ENCODE measurements around the gene IL13RA1.
"Not testable (repeated sequence)": the region's sequence is repeated elsewhere in the genome, so short reads cannot be mapped to it uniquely, and the experiment has no call there.

IL13RA1 gene

GRCh38 chrX:118693843-118694242 lies 33.6 kb upstream of the IL13RA1 start:
- Histone ChIP-seq H3K36me3 (replicated peaks) (no peaks in the 10 kb centered on the region), H3K27ac (no peak overlapping the region), H3K4me3 (ENCODE audit: low read depth, low read length) (no peak overlapping the region), H3K27me3 (replicated peaks) (no peaks in the 10 kb centered on the region)
- in situ Hi-C loops (cut with HindIII; ENCODE audit: low pct_ligation_motif_present, low sequenced_read_pairs) = no loop called here
- no peak for TF ChIP-seq CTCF (IDR thresholded peaks at IDR 0.05; ENCODE audit: low read depth, low read length, missing control alignments)
- DNase-seq = no peak

- no peak for DNase-seq
- in situ Hi-C loops (cut with HindIII; ENCODE audit: low pct_ligation_motif_present, low sequenced_read_pairs) = no loop called here
- no peaks in the 10 kb centered on the region for H3K27me3 ChIP-seq (replicated peaks)
- TF ChIP-seq CTCF (IDR thresholded peaks at IDR 0.05; ENCODE audit: low read depth, low read length, missing control alignments) = no peak
- no peaks in the 10 kb centered on the region for H3K36me3 ChIP-seq (replicated peaks)
- H3K4me3 ChIP-seq (ENCODE audit: low read depth, low read length) = no peak overlapping the region
- H3K27ac ChIP-seq = no peak overlapping the region
Observed at GRCh38 chrX:118694638-118695037, 32.8 kb upstream of the IL13RA1 start.

GRCh38 chrX:118698516-118699170 lies 28.8 kb upstream of the IL13RA1 start:
- peak; percentile 2 for DNase-seq
- Histone ChIP-seq H3K27me3 (replicated peaks) (no peaks in the 10 kb centered on the region), H3K4me3 (ENCODE audit: low read depth, low read length) (no peak overlapping the region), H3K27ac (no peak overlapping the region), H3K36me3 (replicated peaks) (no peaks in the 10 kb centered on the region)
- in situ Hi-C loops (cut with HindIII; ENCODE audit: low pct_ligation_motif_present, low sequenced_read_pairs) = no loop called here
- no peak for TF ChIP-seq CTCF (IDR thresholded peaks at IDR 0.05; ENCODE audit: low read depth, low read length, missing control alignments)

- H3K36me3 ChIP-seq (replicated peaks) = no peaks in the 10 kb centered on the region
- no peak overlapping the region for H3K27ac ChIP-seq
- TF ChIP-seq CTCF (IDR thresholded peaks at IDR 0.05; ENCODE audit: low read depth, low read length, missing control alignments) = no peak
- no peak for DNase-seq
- in situ Hi-C loops (cut with HindIII; ENCODE audit: low pct_ligation_motif_present, low sequenced_read_pairs) = no loop called here
- H3K4me3 ChIP-seq (ENCODE audit: low read depth, low read length) = no peak overlapping the region
- H3K27me3 ChIP-seq (replicated peaks) = no peaks in the 10 kb centered on the region
Observed at GRCh38 chrX:118702741-118703140, 24.7 kb upstream of the IL13RA1 start.

GRCh38 chrX:118706681-118707080 lies 20.7 kb upstream of the IL13RA1 start:
- TF ChIP-seq CTCF (IDR thresholded peaks at IDR 0.05; ENCODE audit: low read depth, low read length, missing control alignments) = no peak
- no peaks in the 10 kb centered on the region for H3K36me3 ChIP-seq (replicated peaks)
- H3K27me3 ChIP-seq (replicated peaks) = no peaks in the 10 kb centered on the region
- in situ Hi-C loops (cut with HindIII; ENCODE audit: low pct_ligation_motif_present, low sequenced_read_pairs) = no loop called here
- DNase-seq = no peak
- H3K4me3 ChIP-seq (ENCODE audit: low read depth, low read length) = no peak overlapping the region
- no peak overlapping the region for H3K27ac ChIP-seq

GRCh38 chrX:118714521-118714920 lies 12.9 kb upstream of the IL13RA1 start:
- no peaks in the 10 kb centered on the region for H3K27me3 ChIP-seq (replicated peaks)
- DNase-seq = no peak
- no peaks in the 10 kb centered on the region for H3K36me3 ChIP-seq (replicated peaks)
- no peak overlapping the region for H3K4me3 ChIP-seq (ENCODE audit: low read depth, low read length)
- TF ChIP-seq CTCF (IDR thresholded peaks at IDR 0.05; ENCODE audit: low read depth, low read length, missing control alignments) = no peak
- H3K27ac ChIP-seq = no peak overlapping the region
- in situ Hi-C loops (cut with HindIII; ENCODE audit: low pct_ligation_motif_present, low sequenced_read_pairs) = no loop called here

- DNase-seq; H3K4me3 ChIP-seq (ENCODE audit: low read depth, low read length); H3K27me3 ChIP-seq (replicated peaks); H3K36me3 ChIP-seq (replicated peaks); H3K27ac ChIP-seq; in situ Hi-C loops (cut with HindIII; ENCODE audit: low pct_ligation_motif_present, low sequenced_read_pairs): not testable (repeated sequence)
Observed at GRCh38 chrX:118715917-118716316, 11.5 kb upstream of the IL13RA1 start.

- in situ Hi-C loops (cut with HindIII; ENCODE audit: low pct_ligation_motif_present, low sequenced_read_pairs); H3K27ac ChIP-seq; H3K36me3 ChIP-seq (replicated peaks); DNase-seq; H3K4me3 ChIP-seq (ENCODE audit: low read depth, low read length); H3K27me3 ChIP-seq (replicated peaks): not testable (repeated sequence)
Observed at GRCh38 chrX:118716833-118717232, 10.6 kb upstream of the IL13RA1 start.

All from brain microvascular endothelial cell (primary cell).